Keratinocyte (primary cell): ENCODE measurements around the gene MPZL2. TPM values are rescaled to one million over a fixed set of nuclear protein-coding genes. Genes with fewer than 3 reads are reported as not detected.

Experiments
- DNase-seq: peaks from one replicate; pipeline ENCODE4 v3.0.0-alpha.2; 2011; ENCODE audit warnings: low read depth, missing footprints, low spot score
- FAIRE-seq: peaks from 2 replicates; lab custom pipeline; 2011; peaks lifted over from hg19 to GRCh38; lab: Jason Lieb, UNC
- H2AFZ ChIP-seq: 2 replicates; pipeline ENCODE4 v1.6.0; 2012; ENCODE audit warnings: low read length, control low read depth, inconsistent platforms; ENCODE audit not compliant: control insufficient read depth
- H3K27ac ChIP-seq: 2 replicates; pipeline ENCODE4 v1.5.1; 2011; ENCODE audit warnings: low read length; ENCODE audit not compliant: control insufficient read depth, insufficient read depth
- H3K27me3 ChIP-seq: 3 replicates; pipeline ENCODE4 v1.6.0; 2011; ENCODE audit warnings: low read length; ENCODE audit not compliant: control insufficient read depth, insufficient read depth; ENCODE audit errors: extremely low read depth
- H3K36me3 ChIP-seq, 2 experiments: 2 replicates in 1 of 2; 3 replicates in 1 of 2; pipeline ENCODE4 v1.5.1; 2011; ENCODE audit warnings: low read length in 2 of 2, mild to moderate bottlenecking in 1 of 2; ENCODE audit not compliant: control insufficient read depth in 2 of 2, insufficient read depth in 2 of 2; ENCODE audit errors: extremely low read depth in 1 of 2
- H3K4me1 ChIP-seq: 3 replicates; pipeline ENCODE4 v1.5.1; 2011; ENCODE audit warnings: low read length; ENCODE audit not compliant: control insufficient read depth, insufficient read depth; ENCODE audit errors: extremely low read depth
- H3K4me2 ChIP-seq: 3 replicates; pipeline ENCODE4 v1.6.0; 2011; ENCODE audit warnings: low read depth, low read length; ENCODE audit not compliant: control insufficient read depth, insufficient read depth; ENCODE audit errors: extremely low read depth
- H3K4me3 ChIP-seq, 3 experiments: fragments of 200-600 bp in 1 of 3; sonication (generic) in 1 of 3; 2 replicates in 2 of 3; 3 replicates in 1 of 3; pipeline ENCODE4 v1.5.1; 2011 to 2016; ENCODE audit warnings: low read length in 3 of 3, mild to moderate bottlenecking in 3 of 3, control low read depth in 2 of 3, inconsistent platforms in 1 of 3, low read depth in 1 of 3, mixed read lengths in 1 of 3, mixed run types in 1 of 3, moderate library complexity in 1 of 3; ENCODE audit not compliant: control insufficient read depth in 2 of 3, insufficient read depth in 2 of 3; ENCODE audit errors: extremely low read depth in 1 of 3
- H3K79me2 ChIP-seq: 2 replicates; pipeline ENCODE4 v1.6.0; 2012; ENCODE audit warnings: low read length; ENCODE audit not compliant: control insufficient read depth, insufficient read depth
- H3K9ac ChIP-seq: 3 replicates; pipeline ENCODE4 v1.6.0; 2011; ENCODE audit warnings: low read length; ENCODE audit not compliant: control insufficient read depth, insufficient read depth; ENCODE audit errors: extremely low read depth
- H3K9me1 ChIP-seq: 3 replicates; pipeline ENCODE4 v1.6.0; 2011; ENCODE audit warnings: low read length; ENCODE audit not compliant: control insufficient read depth, insufficient read depth; ENCODE audit errors: extremely low read depth
- H3K9me3 ChIP-seq: 2 replicates; pipeline ENCODE4 v1.5.1; 2012; ENCODE audit warnings: low read depth, low read length; ENCODE audit not compliant: control insufficient read depth
- H4K20me1 ChIP-seq: 3 replicates; pipeline ENCODE4 v1.6.0; 2011; ENCODE audit warnings: low read length; ENCODE audit not compliant: control insufficient read depth, insufficient read depth; ENCODE audit errors: extremely low read depth
- EZH2 ChIP-seq: IDR thresholded peaks from one replicate; pipeline ENCODE4 v1.6.1; 2012; ENCODE audit warnings: inconsistent platforms, mild to moderate bottlenecking, low read length, moderate library complexity
- dilution Hi-C: fragments of 300-500 bp; cut with MboI; formaldehyde crosslinking; loops from one replicate; pipeline ENCODE4 v1.7.0; 2020; ENCODE audit warnings: low sequenced_read_pairs; ENCODE audit not compliant: extremely low pct_ligation_motif_present
- polyA plus RNA-seq, 5 experiments: library from polyadenylated mRNA; depleted of rRNA in 3 of 5; stranded (reverse) in 3 of 5; stranded (forward) in 1 of 5; unstranded in 1 of 5; fragments of >200 nt; gene quantifications; 1 replicate in 1 of 5; 2 replicates in 3 of 5; 3 replicates in 1 of 5; pipeline versions ENCODE4 v1.2.1 to v1.2.3, GENCODE V29; 2011 to 2012; ENCODE audit warnings: missing spikeins in 2 of 5, low read depth in 1 of 5, low replicate concordance in 1 of 5
- TF ChIP-seq, protein P1 (sequence below), 3 experiments: IDR thresholded peaks in 1 of 3; conservative IDR thresholded peaks in 1 of 3; optimal IDR thresholded peaks in 1 of 3; 2 replicates in 2 of 3; 3 replicates in 1 of 3; pipeline versions ENCODE3 to v1.5.1; 2011; ENCODE audit warnings: low read length in 3 of 3, mild to moderate bottlenecking in 3 of 3, moderate library complexity in 2 of 3, control low read depth in 1 of 3, inconsistent platforms in 1 of 3; ENCODE audit not compliant: insufficient read depth in 2 of 3; ENCODE audit errors: extremely low read depth in 1 of 3

MPZL2 gene
- polyA plus RNA-seq, 1 donor (not counting 4 experiments of a cell fraction or from before 2014, with no cell fraction given): 225 TPM

DNA sequence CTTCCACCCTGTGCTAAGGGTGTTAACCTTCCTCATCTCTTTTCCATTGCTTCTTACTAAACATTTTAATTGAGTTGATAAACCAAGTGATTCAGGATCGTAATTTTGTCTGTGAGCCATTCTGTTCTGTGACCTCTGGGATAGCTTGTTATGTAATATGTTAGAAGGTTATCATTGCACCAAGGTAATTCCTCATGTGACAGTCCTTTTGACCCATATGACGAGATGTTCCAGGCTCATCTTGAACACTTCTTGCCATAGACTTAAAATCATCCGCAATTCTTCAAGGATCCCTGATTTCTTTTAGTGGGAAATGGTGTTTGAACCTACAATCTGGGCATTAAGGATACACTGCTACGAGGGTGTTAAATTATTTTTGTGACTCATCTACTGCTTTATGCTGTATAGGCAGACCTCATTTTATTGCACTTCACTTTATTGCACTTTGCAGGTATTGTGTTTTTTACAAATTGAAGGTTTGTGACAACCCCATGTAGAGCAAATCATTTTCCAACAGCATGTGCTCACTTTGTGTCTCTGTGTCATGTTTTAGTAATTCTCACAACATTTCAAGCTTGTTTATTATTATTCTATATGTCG, 19.0 kb upstream of the MPZL2 start:
- no peaks in the 10 kb centered on the region for H4K20me1 ChIP-seq
- TF ChIP-seq EZH2: no peak
- TF ChIP-seq, protein P1, sequence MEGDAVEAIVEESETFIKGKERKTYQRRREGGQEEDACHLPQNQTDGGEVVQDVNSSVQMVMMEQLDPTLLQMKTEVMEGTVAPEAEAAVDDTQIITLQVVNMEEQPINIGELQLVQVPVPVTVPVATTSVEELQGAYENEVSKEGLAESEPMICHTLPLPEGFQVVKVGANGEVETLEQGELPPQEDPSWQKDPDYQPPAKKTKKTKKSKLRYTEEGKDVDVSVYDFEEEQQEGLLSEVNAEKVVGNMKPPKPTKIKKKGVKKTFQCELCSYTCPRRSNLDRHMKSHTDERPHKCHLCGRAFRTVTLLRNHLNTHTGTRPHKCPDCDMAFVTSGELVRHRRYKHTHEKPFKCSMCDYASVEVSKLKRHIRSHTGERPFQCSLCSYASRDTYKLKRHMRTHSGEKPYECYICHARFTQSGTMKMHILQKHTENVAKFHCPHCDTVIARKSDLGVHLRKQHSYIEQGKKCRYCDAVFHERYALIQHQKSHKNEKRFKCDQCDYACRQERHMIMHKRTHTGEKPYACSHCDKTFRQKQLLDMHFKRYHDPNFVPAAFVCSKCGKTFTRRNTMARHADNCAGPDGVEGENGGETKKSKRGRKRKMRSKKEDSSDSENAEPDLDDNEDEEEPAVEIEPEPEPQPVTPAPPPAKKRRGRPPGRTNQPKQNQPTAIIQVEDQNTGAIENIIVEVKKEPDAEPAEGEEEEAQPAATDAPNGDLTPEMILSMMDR (optimal IDR thresholded peaks at IDR 0.05 in 1 of 3, IDR thresholded peaks at IDR 0.05 in 1 of 3, conservative IDR thresholded peaks at IDR 0.05 in 1 of 3; ENCODE audit: extremely low read depth in 1 of 3, insufficient read depth in 2 of 3, low read length in 3 of 3): no peak
- H3K9me3 ChIP-seq: no peaks in the 10 kb centered on the region
- H3K9ac ChIP-seq: no peak overlapping the region
- H3K4me1 ChIP-seq: peaks cover 22% of the 10 kb centered on the region
- no peak overlapping the region for H3K4me2 ChIP-seq
- no peaks in the 10 kb centered on the region for H3K27me3 ChIP-seq
- no peak overlapping the region for H3K27ac ChIP-seq
- H3K9me1 ChIP-seq: no peaks in the 10 kb centered on the region
- dilution Hi-C loops: no loop called here
- DNase-seq (no peak), FAIRE-seq (no peak)
- H3K4me3 ChIP-seq: no peak overlapping the region
- no peaks in the 10 kb centered on the region for H3K79me2 ChIP-seq
- H2AFZ ChIP-seq: peak overlapping the region; percentile 46
- H3K36me3 ChIP-seq: no peaks in the 10 kb centered on the region

DNA sequence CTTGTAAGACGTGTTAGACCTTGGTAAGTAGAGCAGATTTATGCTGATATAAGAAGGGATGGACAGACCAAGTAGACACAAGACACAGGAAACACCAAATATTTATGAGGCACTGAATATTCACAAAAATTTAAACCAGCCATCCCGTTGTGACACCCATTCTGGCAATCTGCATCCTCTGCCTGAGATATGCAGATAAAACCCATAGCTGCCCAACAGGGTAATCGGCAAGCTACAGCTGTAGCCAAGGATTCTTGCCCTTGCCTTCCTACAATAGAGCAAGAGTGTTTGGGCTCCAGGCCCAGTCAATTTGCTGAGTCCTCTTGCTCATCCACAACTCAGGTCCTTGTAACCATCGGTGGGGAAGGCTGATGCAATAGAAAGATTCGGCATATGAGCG, 18.5 kb upstream of the MPZL2 start:
- Histone ChIP-seq H3K9me1 (no peaks in the 10 kb centered on the region), H3K27ac (no peak overlapping the region), H3K79me2 (no peaks in the 10 kb centered on the region), H3K27me3 (no peaks in the 10 kb centered on the region), H2AFZ (no peak overlapping the region), H3K36me3 (no peaks in the 10 kb centered on the region), H3K4me2 (no peak overlapping the region), H4K20me1 (no peaks in the 10 kb centered on the region), H3K4me1 (peaks cover 27% of the 10 kb centered on the region), H3K9ac (no peak overlapping the region), H3K4me3 (no peak overlapping the region), H3K9me3 (no peaks in the 10 kb centered on the region)
- TF ChIP-seq, protein P1 (optimal IDR thresholded peaks at IDR 0.05 in 1 of 3, IDR thresholded peaks at IDR 0.05 in 1 of 3, conservative IDR thresholded peaks at IDR 0.05 in 1 of 3; ENCODE audit: extremely low read depth in 1 of 3, insufficient read depth in 2 of 3, low read length in 3 of 3): no peak
- TF ChIP-seq EZH2: no peak
- DNase-seq (no peak), FAIRE-seq (no peak)
- dilution Hi-C loops: no loop called here
